LNCAP (cell line): ENCODE measurements around the gene IGFALS.

Experiments
- TF ChIP-seq, protein P1 (sequence below): fragments of 450-650 bp; IDR thresholded peaks from 2 replicates; pipeline ENCODE4 v1.5.1; 2017; ENCODE audit warnings: mild to moderate bottlenecking

IGFALS gene

DNA sequence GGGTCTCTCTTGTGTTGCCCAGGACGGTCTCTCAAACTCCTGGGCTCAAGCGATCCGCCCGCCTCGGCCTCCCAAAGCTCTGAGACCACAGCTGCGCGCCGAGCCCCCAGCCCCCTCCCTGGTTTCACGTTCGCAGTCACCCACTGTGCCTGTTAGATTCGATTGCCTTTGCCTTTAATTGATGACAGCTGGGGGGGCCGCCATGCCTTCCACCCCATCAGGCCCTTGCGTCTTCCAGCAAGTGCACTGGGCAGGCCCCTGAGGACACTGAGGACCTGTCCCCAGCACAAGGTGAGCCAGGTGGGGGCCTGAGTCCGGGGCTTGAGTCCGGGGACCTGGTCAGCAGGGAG lies 3.3 kb downstream of the IGFALS start:
- TF ChIP-seq, protein P1, sequence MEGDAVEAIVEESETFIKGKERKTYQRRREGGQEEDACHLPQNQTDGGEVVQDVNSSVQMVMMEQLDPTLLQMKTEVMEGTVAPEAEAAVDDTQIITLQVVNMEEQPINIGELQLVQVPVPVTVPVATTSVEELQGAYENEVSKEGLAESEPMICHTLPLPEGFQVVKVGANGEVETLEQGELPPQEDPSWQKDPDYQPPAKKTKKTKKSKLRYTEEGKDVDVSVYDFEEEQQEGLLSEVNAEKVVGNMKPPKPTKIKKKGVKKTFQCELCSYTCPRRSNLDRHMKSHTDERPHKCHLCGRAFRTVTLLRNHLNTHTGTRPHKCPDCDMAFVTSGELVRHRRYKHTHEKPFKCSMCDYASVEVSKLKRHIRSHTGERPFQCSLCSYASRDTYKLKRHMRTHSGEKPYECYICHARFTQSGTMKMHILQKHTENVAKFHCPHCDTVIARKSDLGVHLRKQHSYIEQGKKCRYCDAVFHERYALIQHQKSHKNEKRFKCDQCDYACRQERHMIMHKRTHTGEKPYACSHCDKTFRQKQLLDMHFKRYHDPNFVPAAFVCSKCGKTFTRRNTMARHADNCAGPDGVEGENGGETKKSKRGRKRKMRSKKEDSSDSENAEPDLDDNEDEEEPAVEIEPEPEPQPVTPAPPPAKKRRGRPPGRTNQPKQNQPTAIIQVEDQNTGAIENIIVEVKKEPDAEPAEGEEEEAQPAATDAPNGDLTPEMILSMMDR, result no peak

DNA sequence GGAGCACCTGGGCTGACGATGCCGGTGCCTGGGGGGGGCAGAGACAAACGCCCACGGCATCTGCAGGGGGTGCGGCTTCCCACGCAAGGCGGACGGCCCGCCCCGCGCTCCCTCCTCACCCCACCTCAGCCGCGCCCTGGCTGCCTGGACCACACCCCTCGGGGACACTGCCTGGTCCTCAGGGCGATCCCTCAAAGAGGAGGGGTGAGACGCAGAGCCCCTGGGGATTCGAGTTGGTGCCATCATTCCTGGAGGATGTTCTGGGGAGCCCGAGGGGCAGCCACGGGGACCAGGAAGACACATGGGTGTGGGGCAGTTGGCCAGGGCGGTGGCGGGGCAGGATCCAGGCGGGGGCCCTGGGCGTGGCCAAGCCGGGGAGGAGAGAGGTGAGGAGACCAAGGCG lies 3.9 kb downstream of the IGFALS start:
- TF ChIP-seq, protein P1, result no peak

DNA sequence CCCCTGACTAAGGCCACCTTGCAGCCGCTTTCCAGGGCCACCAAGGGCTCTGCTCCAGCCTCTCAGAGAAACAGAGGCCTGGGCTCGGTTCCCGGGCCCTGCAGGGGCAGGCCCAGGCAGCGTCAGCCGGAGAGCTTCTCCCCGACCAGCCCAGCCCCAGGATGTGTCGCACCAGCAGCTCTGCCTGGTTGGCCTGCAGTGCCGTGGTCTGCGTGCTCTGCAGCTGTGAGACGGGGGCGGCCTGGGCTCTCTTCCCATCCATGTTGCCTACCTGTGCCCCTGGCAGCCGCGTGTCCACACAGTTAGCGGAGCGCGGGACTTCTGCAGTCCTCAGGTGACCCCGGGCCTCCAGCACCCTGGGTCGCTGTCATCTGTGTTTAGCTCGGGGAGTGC lies 4.8 kb downstream of the IGFALS start:
- TF ChIP-seq, protein P1, result no peak

DNA sequence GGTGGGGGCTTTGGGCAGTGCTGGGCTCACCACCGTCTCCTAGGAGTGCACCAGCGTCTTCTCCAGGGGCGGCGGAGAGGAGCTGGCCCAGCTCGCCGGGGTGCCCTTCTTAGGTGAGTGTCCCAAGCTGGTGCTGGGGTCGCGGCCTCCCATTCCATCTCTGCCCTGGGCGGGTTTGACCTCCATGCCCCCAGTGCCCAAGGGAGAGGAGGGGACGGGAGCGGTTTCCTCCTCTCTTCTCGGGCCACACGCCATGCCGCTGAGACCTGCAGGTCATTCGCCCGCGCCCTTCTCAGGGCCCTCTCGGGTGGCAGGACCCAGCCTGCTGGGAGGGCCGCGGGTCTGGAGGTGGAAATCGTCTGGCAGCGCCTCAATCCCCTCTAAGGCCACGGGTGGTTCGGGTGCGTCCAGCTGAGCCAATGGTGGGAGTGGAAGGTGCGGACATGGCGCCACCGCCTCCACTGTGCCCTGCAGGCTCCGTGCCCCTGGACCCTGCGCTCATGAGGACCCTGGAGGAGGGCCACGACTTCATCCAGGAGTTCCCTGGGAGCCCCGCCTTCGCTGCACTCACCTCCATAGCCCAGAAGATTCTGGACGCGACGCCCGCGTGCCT lies 5.3 kb downstream of the IGFALS start:
- TF ChIP-seq, protein P1, result no peak

DNA sequence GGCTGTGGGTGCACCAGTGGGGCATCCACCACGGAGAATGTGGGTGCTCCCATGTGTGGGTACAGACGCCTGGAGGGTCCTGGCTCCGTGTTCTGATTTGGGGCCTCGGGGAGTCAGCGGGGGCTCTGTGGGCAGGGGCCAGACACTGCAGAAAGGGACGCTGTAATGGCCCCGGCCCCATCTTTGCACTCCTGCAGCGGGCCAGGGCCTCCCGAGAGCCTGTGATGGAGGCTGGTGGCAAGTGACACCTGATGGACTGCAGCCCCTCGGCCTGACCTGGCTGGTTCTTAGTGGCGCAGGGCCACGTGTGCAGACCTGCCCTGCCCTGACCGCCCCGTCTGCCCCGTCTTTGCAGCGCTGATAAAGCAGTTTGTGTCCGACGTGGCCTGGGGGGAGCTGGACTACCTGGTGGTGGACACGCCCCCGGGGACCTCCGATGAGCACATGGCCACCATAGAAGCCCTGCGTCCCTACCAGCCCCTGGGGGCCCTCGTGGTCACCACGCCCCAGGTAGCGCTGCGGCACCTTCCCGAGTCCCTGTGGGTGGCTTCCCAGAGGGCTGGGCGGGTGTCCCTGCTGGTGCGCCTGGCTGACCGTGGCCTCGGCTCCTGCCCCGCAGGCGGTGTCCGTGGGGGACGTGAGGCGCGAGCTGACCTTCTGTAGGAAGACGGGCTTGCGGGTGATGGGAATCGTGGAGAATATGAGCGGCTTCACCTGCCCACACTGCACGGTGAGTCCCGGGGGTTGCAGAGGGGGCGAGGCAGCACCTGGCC lies 6.0 kb downstream of the IGFALS start:
- TF ChIP-seq, protein P1, result no peak

DNA sequence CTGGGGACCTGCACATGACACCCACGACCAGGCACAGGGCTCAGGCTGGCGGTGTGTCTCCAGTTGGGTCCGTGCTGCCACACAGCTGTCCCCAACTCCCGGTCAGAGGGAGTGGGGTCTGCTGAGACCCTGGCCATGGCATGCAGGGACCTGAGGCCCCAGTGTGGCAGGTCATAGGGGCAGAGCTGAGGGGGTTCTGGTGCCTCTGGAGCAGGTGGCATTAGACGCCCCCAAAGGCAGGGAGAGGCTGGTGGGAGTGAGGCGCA lies 6.5 kb downstream of the IGFALS start:
- TF ChIP-seq, protein P1, result no peak

DNA sequence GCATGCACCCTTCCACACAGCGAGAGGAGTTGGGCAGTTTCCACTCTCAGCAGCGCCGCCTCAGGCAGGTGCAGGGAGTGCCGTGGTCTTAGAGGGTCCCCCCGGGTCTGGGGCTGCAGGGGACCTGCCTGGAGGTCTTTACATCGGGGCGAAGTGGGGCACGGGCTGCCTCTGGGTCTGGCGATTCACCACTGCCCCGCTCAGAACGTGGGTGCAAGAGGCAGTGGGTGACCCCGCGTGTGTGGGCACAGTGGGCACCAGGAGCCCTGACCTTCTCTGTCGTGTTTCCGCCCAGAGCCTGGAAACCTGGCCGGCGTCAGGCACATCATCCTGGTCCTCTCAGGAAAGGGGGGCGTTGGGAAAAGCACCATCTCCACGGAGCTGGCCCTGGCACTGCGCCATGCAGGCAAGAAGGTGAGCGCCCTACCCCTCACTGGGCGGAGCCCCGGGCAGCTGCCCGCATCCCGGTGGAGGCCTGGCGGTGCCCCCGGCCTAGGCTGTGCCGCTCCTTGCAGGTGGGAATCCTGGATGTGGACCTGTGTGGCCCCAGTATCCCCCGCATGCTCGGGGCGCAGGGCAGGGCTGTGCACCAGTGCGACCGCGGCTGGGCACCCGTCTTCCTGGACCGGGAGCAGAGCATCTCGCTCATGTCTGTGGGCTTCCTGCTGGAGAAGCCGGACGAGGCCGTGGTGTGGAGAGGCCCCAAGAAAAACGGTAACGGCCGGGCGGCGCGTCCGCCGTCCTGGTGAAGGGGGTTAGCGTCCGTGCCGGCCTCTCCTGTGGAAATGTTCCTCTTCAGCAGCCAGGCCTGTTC lies 7.1 kb downstream of the IGFALS start:
- TF ChIP-seq, protein P1, result no peak
